H1 (cell line): ENCODE data around the gene PTPRD.

Experiments
- JUND ChIP-seq: IDR thresholded peaks from 2 replicates; pipeline ENCODE4 v1.6.1; 2011; ENCODE audit warnings: mild to moderate bottlenecking, improper control_type of control experiment, low read length
- POLR2A ChIP-seq, 2 experiments: IDR thresholded peaks; 1 replicate in 1 of 2; 2 replicates in 1 of 2; pipeline ENCODE4 v1.6.1; 2011; ENCODE audit warnings: low read depth in 2 of 2, low read length in 2 of 2, mild to moderate bottlenecking in 2 of 2; ENCODE audit errors: control extremely low read depth in 1 of 2

DNA sequence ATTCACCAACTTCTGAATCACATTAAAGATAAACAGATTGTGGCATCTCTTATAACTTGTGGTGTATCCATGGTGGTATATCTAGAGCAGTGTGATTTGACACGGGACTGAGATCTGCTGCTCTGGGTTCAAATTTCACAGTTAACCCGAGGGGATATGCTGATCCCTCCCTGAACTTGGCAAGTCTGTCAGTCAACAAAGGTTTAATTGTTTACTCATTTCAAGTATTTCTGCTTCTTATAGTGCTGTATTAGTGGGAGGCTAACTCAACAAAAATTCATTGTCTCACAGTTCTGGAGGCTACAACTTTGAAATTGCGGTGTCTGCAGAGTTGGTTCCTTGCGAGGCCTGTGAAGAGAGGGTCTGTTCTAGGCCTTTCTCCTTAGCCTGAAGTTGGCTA lies 1175.2 kb downstream of the PTPRD start:
- TF ChIP-seq JUND: no peak
- no peak for TF ChIP-seq POLR2A (IDR thresholded peaks at IDR 0.05; ENCODE audit: control extremely low read depth in 1 of 2, low read depth in 2 of 2, low read length in 2 of 2)
